ENCODE data around the gene BBX. TPM values are rescaled to one million over a fixed set of nuclear protein-coding genes. Genes with fewer than 3 reads are reported as not detected.

The BBX gene
- total RNA-seq, 1 donor from 2014 or later, result 45.8 TPM

GRCh38 chr3:107753494-107753893 is 230.7 kb downstream of the BBX start:
- DNase-seq, result peak; percentile 33

- DNase-seq, result no peak
Observed at GRCh38 chr3:107753976-107754375, 231.2 kb downstream of the BBX start.

GRCh38 chr3:107756649-107757048 is 233.9 kb downstream of the BBX start:
- no peak for DNase-seq

- DNase-seq, result no peak
Observed at GRCh38 chr3:107757140-107757539, 234.4 kb downstream of the BBX start.

GRCh38 chr3:107760144-107760543 is 237.4 kb downstream of the BBX start:
- no peak for DNase-seq

GRCh38 chr3:107761391-107761790 is 238.6 kb downstream of the BBX start:
- no peak for DNase-seq

- no peak for DNase-seq
Observed at GRCh38 chr3:107765524-107765923, 242.8 kb downstream of the BBX start.

- DNase-seq, result peak; percentile 24
Observed at GRCh38 chr3:107767897-107768605, 245.3 kb downstream of the BBX start.

GRCh38 chr3:107769882-107770281 is 247.1 kb downstream of the BBX start:
- no peak for DNase-seq

GRCh38 chr3:107772016-107772415 is 249.3 kb downstream of the BBX start:
- no peak for DNase-seq

GRCh38 chr3:107775974-107776373 is 253.2 kb downstream of the BBX start:
- DNase-seq, result no peak

- no peak for DNase-seq
Observed at GRCh38 chr3:107781253-107781652, 258.5 kb downstream of the BBX start.

- DNase-seq, result no peak
Observed at GRCh38 chr3:107782054-107782453, 259.3 kb downstream of the BBX start.

GRCh38 chr3:107790612-107791011 is 267.9 kb downstream of the BBX start:
- DNase-seq, result no peak

- DNase-seq, result no peak
Observed at GRCh38 chr3:107791027-107791426, 268.3 kb downstream of the BBX start.

GRCh38 chr3:107791450-107791849 is 268.7 kb downstream of the BBX start:
- no peak for DNase-seq

GRCh38 chr3:107794664-107795443 is 272.1 kb downstream of the BBX start:
- no peak for DNase-seq

GRCh38 chr3:107795514-107796094 is 272.8 kb downstream of the BBX start:
- DNase-seq, result no peak

GRCh38 chr3:107796791-107797190 is 274.0 kb downstream of the BBX start:
- no peak for DNase-seq

GRCh38 chr3:107797586-107797985 is 274.8 kb downstream of the BBX start:
- no peak for DNase-seq

GRCh38 chr3:107798381-107798780 is 275.6 kb downstream of the BBX start:
- no peak for DNase-seq

GRCh38 chr3:107800710-107801109 is 277.9 kb downstream of the BBX start:
- peak; percentile 11 for DNase-seq

- no peak for DNase-seq
Observed at GRCh38 chr3:107803170-107803569, 280.4 kb downstream of the BBX start.

Measured in skin of body (tissue), 2 donors.